H1 (cell line): ENCODE results near the gene SERPINH1. TPM values are rescaled to one million over a fixed set of nuclear protein-coding genes. Genes with fewer than 3 reads are reported as not detected.

ENCODE experiments used
- CTCF ChIA-PET: fragments of 300-600 bp; sonication (Branson Sonifier 250); formaldehyde crosslinking; loops from one replicate; lab custom pipeline; 2021; ENCODE audit not compliant: partially characterized antibody; lab: Charles Lee
- POLR2A ChIA-PET: fragments of 300-600 bp; sonication (Branson Sonifier 250); formaldehyde crosslinking; loops from one replicate; lab custom pipeline; 2021; ENCODE audit warnings: inconsistent platforms; ENCODE audit not compliant: partially characterized antibody; lab: Charles Lee
- DNase-seq, 2 experiments: peaks; one replicate each; pipeline versions ENCODE4 v3.0.0 to v3.0.0-alpha.2; 2010 to 2022; ENCODE audit warnings: low spot score in 2 of 2, low read depth in 1 of 2, mixed read lengths in 1 of 2
- FAIRE-seq: peaks from 2 replicates; lab custom pipeline; 2011; peaks lifted over from hg19 to GRCh38; lab: Jason Lieb, UNC
- H2AFZ ChIP-seq: 2 replicates; pipeline ENCODE4 v1.8.1; 2012; ENCODE audit warnings: low read length, inconsistent platforms
- H2AK5ac ChIP-seq: 2 replicates; pipeline ENCODE4 v1.6.1; 2013; ENCODE audit warnings: low read depth, low read length
- H2BK120ac ChIP-seq: replicated peaks from 2 replicates; pipeline ENCODE3; 2013; ENCODE audit warnings: low read depth, low read length, inconsistent platforms
- H2BK12ac ChIP-seq: 2 replicates; pipeline ENCODE4 v1.6.1; 2013; ENCODE audit warnings: low read depth, low read length
- H2BK15ac ChIP-seq: 2 replicates; pipeline ENCODE4 v1.6.1; 2013; ENCODE audit warnings: low read length
- H2BK20ac ChIP-seq: 2 replicates; pipeline ENCODE4 v1.6.1; 2013; ENCODE audit warnings: low read length
- H2BK5ac ChIP-seq: 2 replicates; pipeline ENCODE4 v1.6.1; 2013; ENCODE audit warnings: low read depth, low read length
- H3K14ac ChIP-seq: 2 replicates; pipeline ENCODE4 v1.6.1; 2013; ENCODE audit warnings: inconsistent platforms; ENCODE audit not compliant: insufficient read length
- H3K18ac ChIP-seq: 2 replicates; pipeline ENCODE4 v1.6.1; 2013; ENCODE audit warnings: low read length; ENCODE audit errors: extremely low read depth
- H3K23ac ChIP-seq: 2 replicates; pipeline ENCODE4 v1.6.1; 2013; ENCODE audit warnings: inconsistent platforms; ENCODE audit not compliant: insufficient read length
- H3K23me2 ChIP-seq: 2 replicates; pipeline ENCODE4 v1.6.1; 2013; ENCODE audit warnings: low read depth, low read length
- H3K27ac ChIP-seq: 2 replicates; pipeline ENCODE4 v1.6.1; 2011; ENCODE audit warnings: low read depth, low read length, inconsistent platforms
- H3K27me3 ChIP-seq, 4 experiments: replicated peaks in 1 of 4; 1 replicate in 1 of 4; 2 replicates in 3 of 4; pipeline versions ENCODE4 v1.6.1 to v1.8.1; 2011 to 2013; ENCODE audit warnings: low read length in 3 of 4, mild to moderate bottlenecking in 3 of 4, inconsistent platforms in 2 of 4, mixed read lengths in 2 of 4, moderate library complexity in 1 of 4; ENCODE audit not compliant: control insufficient read depth in 3 of 4, insufficient read depth in 3 of 4; ENCODE audit errors: extremely low read depth in 1 of 4
- H3K36me3 ChIP-seq, 4 experiments: 2 replicates each; pipeline versions ENCODE4 v1.6.1 to v1.8.1; 2011 to 2013; ENCODE audit warnings: mild to moderate bottlenecking in 4 of 4, low read length in 3 of 4, moderate library complexity in 2 of 4, control low read depth in 1 of 4, inconsistent platforms in 1 of 4; ENCODE audit not compliant: insufficient read depth in 4 of 4, control insufficient read depth in 2 of 4
- H3K4ac ChIP-seq: replicated peaks from 2 replicates; pipeline ENCODE3; 2013; ENCODE audit warnings: low read length, low read depth, mixed read lengths, inconsistent platforms; ENCODE audit not compliant: insufficient read length
- H3K4me1 ChIP-seq, 4 experiments: replicated peaks in 1 of 4; 1 replicate in 1 of 4; 2 replicates in 3 of 4; pipeline versions ENCODE4 v1.6.1 to v1.8.1; 2011 to 2013; ENCODE audit warnings: low read length in 3 of 4, inconsistent platforms in 2 of 4, mixed read lengths in 1 of 4; ENCODE audit not compliant: insufficient read depth in 4 of 4, control insufficient read depth in 3 of 4
- H3K4me2 ChIP-seq, 2 experiments: 2 replicates each; pipeline versions ENCODE4 v1.6.1 to v1.8.1; 2011 to 2013; ENCODE audit warnings: low read depth in 2 of 2, low read length in 2 of 2, control low read depth in 1 of 2, inconsistent platforms in 1 of 2, mild to moderate bottlenecking in 1 of 2; ENCODE audit not compliant: insufficient read depth in 1 of 2
- H3K4me3 ChIP-seq, 4 experiments: fragments of 200-600, 300-600 bp in 1 of 4; sonication (generic), shearing (Covaris generic), sonication (Bioruptor Twin) in 1 of 4; 2 replicates each; pipeline versions ENCODE4 v1.5.1 to v1.8.1; 2011 to 2016; ENCODE audit warnings: low read length in 4 of 4, low read depth in 3 of 4, control low read depth in 2 of 4, inconsistent platforms in 2 of 4, mild to moderate bottlenecking in 2 of 4, mixed read lengths in 1 of 4, moderate library complexity in 1 of 4; ENCODE audit not compliant: insufficient read depth in 2 of 4; ENCODE audit errors: extremely low read depth in 1 of 4
- H3K56ac ChIP-seq: replicated peaks from 2 replicates; pipeline ENCODE3; 2013; ENCODE audit warnings: low read depth, mild to moderate bottlenecking, mixed read lengths, low read length, inconsistent platforms; ENCODE audit not compliant: insufficient read length
- H3K79me1 ChIP-seq: 2 replicates; pipeline ENCODE4 v1.6.1; 2013; ENCODE audit warnings: low read depth, low read length, control low read depth
- H3K79me2 ChIP-seq, 2 experiments: 2 replicates each; pipeline versions ENCODE4 v1.6.1 to v1.8.1; 2012 to 2013; ENCODE audit warnings: low read length in 2 of 2, mild to moderate bottlenecking in 2 of 2, inconsistent platforms in 1 of 2; ENCODE audit not compliant: insufficient read depth in 2 of 2, control insufficient read depth in 1 of 2
- H3K9ac ChIP-seq, 4 experiments: replicated peaks in 1 of 4; 1 replicate in 1 of 4; 2 replicates in 3 of 4; pipeline versions ENCODE4 v1.6.1 to v1.8.1; 2011 to 2013; ENCODE audit warnings: low read depth in 3 of 4, low read length in 3 of 4, control low read depth in 2 of 4, mild to moderate bottlenecking in 2 of 4, moderate library complexity in 2 of 4, inconsistent platforms in 1 of 4; ENCODE audit errors: extremely low read depth in 1 of 4
- H3K9me3 ChIP-seq, 2 experiments: 2 replicates each; pipeline versions ENCODE4 v1.6.1 to v1.8.1; 2012 to 2013; ENCODE audit warnings: mild to moderate bottlenecking in 2 of 2, moderate library complexity in 2 of 2, control low read depth in 1 of 2, inconsistent platforms in 1 of 2, low read depth in 1 of 2, low read length in 1 of 2, mixed read lengths in 1 of 2; ENCODE audit not compliant: insufficient read depth in 2 of 2
- H4K20me1 ChIP-seq, 2 experiments: replicated peaks in 1 of 2; 2 replicates each; pipeline versions ENCODE3 to v1.8.1; 2011 to 2013; ENCODE audit warnings: inconsistent platforms in 2 of 2, low read length in 2 of 2, mild to moderate bottlenecking in 1 of 2; ENCODE audit not compliant: insufficient read depth in 2 of 2, control insufficient read depth in 1 of 2
- H4K5ac ChIP-seq: 2 replicates; pipeline ENCODE4 v1.6.1; 2013; ENCODE audit warnings: low read length, low read depth, mixed read lengths, inconsistent platforms; ENCODE audit not compliant: insufficient read length
- H4K8ac ChIP-seq: 2 replicates; pipeline ENCODE4 v1.8.0; 2013; ENCODE audit warnings: mild to moderate bottlenecking, moderate library complexity, low read length, inconsistent platforms; ENCODE audit not compliant: insufficient read depth; ENCODE audit errors: extremely low read depth
- H4K91ac ChIP-seq: replicated peaks from 2 replicates; pipeline ENCODE3; 2013; ENCODE audit warnings: low read length, mixed read lengths, inconsistent platforms; ENCODE audit not compliant: insufficient read length
- BCL11A ChIP-seq, 2 experiments: IDR thresholded peaks; one replicate each; pipeline ENCODE4 v1.6.1; 2011; ENCODE audit warnings: low read depth in 2 of 2, low read length in 2 of 2, mild to moderate bottlenecking in 2 of 2
- CBX5 ChIP-seq: fragments of 300-800, 300-1000 bp; sonication (generic); IDR thresholded peaks from 2 replicates; pipeline ENCODE4 v1.7.1; 2016; ENCODE audit warnings: antibody characterized with exemption, low read length, low read depth
- CEBPB ChIP-seq: IDR thresholded peaks from 2 replicates; pipeline ENCODE4 v1.6.1; 2012; ENCODE audit warnings: low read depth, low read length
- CHD1 ChIP-seq: IDR thresholded peaks from 2 replicates; pipeline ENCODE4 v1.6.1; 2012; ENCODE audit warnings: low read depth, low read length, improper control_type of control experiment
- FOSL1 ChIP-seq: IDR thresholded peaks from 2 replicates; pipeline ENCODE4 v1.6.1; 2011; ENCODE audit warnings: mild to moderate bottlenecking, low read depth, low read length, moderate library complexity; ENCODE audit not compliant: insufficient read depth
- GABPA ChIP-seq: IDR thresholded peaks from 2 replicates; pipeline ENCODE4 v1.6.1; 2011; ENCODE audit warnings: mild to moderate bottlenecking, low read length, moderate library complexity, borderline replicate concordance; ENCODE audit not compliant: insufficient read depth
- HDAC2 ChIP-seq, 2 experiments: fragments of 300-600 bp in 1 of 2; sonication (generic) in 1 of 2; IDR thresholded peaks; 2 replicates each; pipeline ENCODE4 v1.6.1; 2011 to 2012; ENCODE audit warnings: low read depth in 2 of 2, low read length in 2 of 2, mild to moderate bottlenecking in 2 of 2, moderate library complexity in 2 of 2, borderline replicate concordance in 1 of 2, inconsistent platforms in 1 of 2
- JUND ChIP-seq: IDR thresholded peaks from 2 replicates; pipeline ENCODE4 v1.6.1; 2011; ENCODE audit warnings: mild to moderate bottlenecking, improper control_type of control experiment, low read length
- SIRT6 ChIP-seq: IDR thresholded peaks from one replicate; pipeline ENCODE4 v1.7.1; 2012; ENCODE audit warnings: low read length, inconsistent platforms
- SIX5 ChIP-seq: IDR thresholded peaks from 2 replicates; pipeline ENCODE4 v1.6.1; 2011; ENCODE audit warnings: mild to moderate bottlenecking, low read depth, low read length
- WGBS, 2 experiments: shearing (Covaris generic) in 1 of 2; methylation state at CpG; one replicate each; pipeline versions ENCODE4 v1.1.6 to v1.1.7; 2013 to 2015; ENCODE audit warnings: low lambda C conversion rate in 2 of 2, mixed read lengths in 2 of 2, inconsistent platforms in 1 of 2, low coverage in 1 of 2, missing lambda C conversion rate in 1 of 2; ENCODE audit not compliant: insufficient replicate concordance in 2 of 2, insufficient coverage in 1 of 2, insufficient read length in 1 of 2; ENCODE audit errors: extremely low coverage in 1 of 2, missing lambda C conversion rate in 1 of 2; 5-methylcytosine and 5-hydroxymethylcytosine counted together
- polyA plus RNA-seq, 7 experiments: library from polyadenylated mRNA; depleted of rRNA in 3 of 7; stranded (reverse) in 5 of 7; unstranded in 2 of 7; fragments of >200 nt in 5 of 7; fragments of 200-250 nt in 2 of 7; gene quantifications; 1 replicate in 5 of 7; 2 replicates in 1 of 7; 4 replicates in 1 of 7; pipeline versions ENCODE4 v1.2.1 to v1.2.3, GENCODE V29; 2011 to 2013; ENCODE audit warnings: missing spikeins in 2 of 7, mixed read lengths in 2 of 7
- total RNA-seq: library from RNA; stranded (reverse); fragmentation: NEBNext Ultra II Directional; extraction: Animal tissue kit (Norgen Biotek cat#: 25700); gene quantifications from 2 replicates; pipeline ENCODE4 v1.2.1, GENCODE V29; 2021

Gene SERPINH1
- total and polyA plus RNA-seq, 2 of the 8 experiments (the other 6 are each of a cell fraction or from before 2014, with no cell fraction given), result 420 to 621 TPM

DNA sequence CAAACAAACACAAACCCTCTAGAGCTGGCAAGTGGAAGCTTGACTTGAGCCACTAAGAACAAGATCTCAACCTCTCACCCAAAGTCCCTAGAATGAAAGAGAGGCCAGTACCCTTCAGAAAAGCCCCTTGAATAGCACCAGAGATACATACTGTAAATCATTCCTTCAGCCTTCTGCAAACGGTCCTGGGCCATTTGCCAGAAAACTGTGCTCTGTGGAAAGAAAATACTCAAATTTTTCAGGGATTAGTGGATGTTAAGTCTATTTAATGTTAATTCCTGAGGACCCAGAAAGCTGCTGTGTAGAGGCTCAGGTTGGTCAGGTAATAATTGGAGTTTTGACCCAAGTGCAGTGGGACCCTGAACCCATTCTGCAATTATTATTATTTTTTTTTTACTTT lies 16.9 kb downstream of the SERPINH1 start:
- Histone ChIP-seq H3K9me3 (no peaks in the 10 kb centered on the region), H4K20me1 (peaks cover 0 to 2% of the 10 kb centered on the region in 2 experiments), H3K36me3 (no peaks in the 10 kb centered on the region; a peak in 1 of 8 replicates), H3K4me2 (no peak overlapping the region), H3K4me1 (peaks cover 2 to 14% (median 10%) of the 10 kb centered on the region in 4 experiments), H2AFZ (no peak overlapping the region), H2AK5ac (no peak overlapping the region), H4K91ac (no peak overlapping the region), H2BK5ac (no peak overlapping the region), H3K14ac (no peak overlapping the region), H4K5ac (no peak overlapping the region), H3K27ac (no peak overlapping the region), H3K56ac (no peak overlapping the region), H3K4me3 (no peak overlapping the region), H3K18ac (no peak overlapping the region), H2BK120ac (no peak overlapping the region), H3K23ac (no peak overlapping the region), H2BK15ac (no peak overlapping the region), H3K79me1 (no peaks in the 10 kb centered on the region), H3K4ac (no peak overlapping the region), H2BK12ac (no peak overlapping the region), H3K27me3 (no peaks in the 10 kb centered on the region), H3K79me2 (no peaks in the 10 kb centered on the region), H2BK20ac (no peak overlapping the region), H4K8ac (no peak overlapping the region), H3K9ac (no peak overlapping the region; a peak in 1 of 7 replicates), H3K23me2 (peaks cover 3% of the 10 kb centered on the region; the same call in 1 of the 2 replicates)
- POLR2A ChIA-PET, result interaction anchor here (0.6 to 35.1 kb wide), 3 partner anchors 16 to 47 kb away, joined by 3 to 1120 read pairs (median 104); partner anchors contain the start of gene SERPINH1
- TF ChIP-seq GABPA (no peak), BCL11A (IDR thresholded peaks at IDR 0.05; ENCODE audit: low read depth in 2 of 2, low read length in 2 of 2) (no peak), FOSL1 (no peak), SIRT6 (no peak), CEBPB (no peak), CHD1 (no peak), CBX5 (no peak), HDAC2 (IDR thresholded peaks at IDR 0.05; ENCODE audit: borderline replicate concordance in 1 of 2, low read depth in 2 of 2, low read length in 2 of 2) (no peak), SIX5 (no peak), JUND (no peak)
- FAIRE-seq (no peak), DNase-seq (no peak)
- CTCF ChIA-PET, result interaction anchor here (0.8 to 17.4 kb wide), 6 partner anchors 10 to 47 kb away, joined by 3 to 344 read pairs (median 10); partner anchors contain the start of gene SERPINH1
- WGBS, 2 experiments, result 87% methylated on average over 1 of the region's 1 CpG; no CpG with 5 or more reads in 1 of the 2 experiments
